ENCODE results near the gene HERC3.

DNA sequence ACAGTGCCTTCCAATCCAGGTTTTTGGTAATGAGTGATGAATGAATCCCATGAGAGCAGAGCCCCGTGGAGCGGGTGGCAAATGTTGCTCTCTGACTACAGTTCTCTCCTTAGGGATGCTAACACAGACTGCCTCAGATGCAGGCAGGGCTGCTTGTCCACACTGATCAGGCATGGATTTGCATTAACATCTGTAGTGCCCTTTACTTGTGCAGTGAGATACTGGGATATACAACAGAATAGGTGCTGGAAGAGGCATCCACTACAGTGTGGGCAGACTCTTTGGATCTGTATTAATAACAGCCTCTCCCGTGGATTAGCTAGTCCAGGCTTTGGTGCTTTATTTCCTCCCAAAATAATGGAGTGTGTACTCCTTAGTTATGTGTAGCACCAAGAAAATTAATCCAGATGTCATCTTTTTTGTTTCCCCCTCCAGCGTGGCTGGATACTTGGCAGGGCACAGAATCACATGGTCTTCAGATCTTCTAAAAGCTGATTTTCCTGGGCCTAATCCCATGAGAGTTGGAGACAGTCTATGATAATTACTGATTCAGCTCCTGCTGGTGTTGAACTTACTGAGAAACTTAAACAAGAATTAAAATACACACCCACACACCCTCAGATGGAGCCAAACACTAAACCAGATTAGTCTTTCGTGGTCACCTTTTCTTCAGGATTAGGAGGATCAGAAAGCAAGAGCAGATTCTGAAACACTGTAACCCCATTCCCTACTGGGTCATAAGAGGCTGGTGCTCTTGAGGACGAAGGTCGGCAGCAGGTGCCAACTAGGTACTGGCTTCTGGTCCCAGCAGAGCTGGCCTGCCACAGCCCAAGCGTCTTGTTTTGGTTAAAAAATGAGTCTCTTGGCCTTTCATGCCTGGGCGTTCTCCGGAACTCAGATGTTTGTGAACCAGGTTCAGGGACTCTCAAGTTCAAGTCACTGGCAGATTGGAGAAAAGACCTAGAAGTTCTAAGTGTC, 128.5 kb downstream of the HERC3 start:
- TF ChIP-seq NFYA (IDR thresholded peaks at IDR 0.05; ENCODE audit: borderline replicate concordance, low read depth, low read length) (no peak), ATF7 (IDR thresholded peaks at IDR 0.05; ENCODE audit: low read depth) (no peak), POLR2AphosphoS5 (IDR thresholded peaks at IDR 0.05; ENCODE audit: low read length) (no peak), NFYB (IDR thresholded peaks at IDR 0.05; ENCODE audit: insufficient read depth, low read depth, low read length) (no peak), ESRRA (IDR thresholded peaks at IDR 0.05; ENCODE audit: low read length) (no peak), HDGF (IDR thresholded peaks at IDR 0.05) (no peak)
